Ascending aorta (tissue), 2 donors: ENCODE data around the gene KIF26B. TPM values are rescaled to one million over a fixed set of nuclear protein-coding genes. Genes with fewer than 3 reads are reported as not detected.

Experiments used
- DNase-seq, 2 donors: peaks; one replicate each; pipeline ENCODE4 v3.0.0-alpha.2; 2019; ENCODE audit warnings: low spot score in 2 of 2
- H3K27ac ChIP-seq, 2 donors: fragments of 200-600 bp; sonication (generic); one replicate each; pipeline ENCODE4 v1.5.1; 2016 to 2017; ENCODE audit warnings: mild to moderate bottlenecking in 1 of 2
- H3K27me3 ChIP-seq: fragments of 200-600 bp; sonication (generic); one replicate; pipeline ENCODE4 v1.5.1; 2017
- H3K36me3 ChIP-seq, 2 donors: fragments of 200-600 bp; sonication (generic); one replicate each; pipeline ENCODE4 v1.5.1; 2016
- H3K4me1 ChIP-seq, 2 donors: fragments of 200-600 bp; sonication (generic); one replicate each; pipeline ENCODE4 v1.5.1; 2016 to 2017; ENCODE audit warnings: mild to moderate bottlenecking in 1 of 2
- H3K4me3 ChIP-seq, 2 donors: fragments of 200-600 bp; sonication (generic); one replicate each; pipeline ENCODE4 v1.5.1; 2016 to 2017; ENCODE audit warnings: mild to moderate bottlenecking in 1 of 2
- H3K9me3 ChIP-seq, 2 donors: fragments of 200-600 bp; sonication (generic); one replicate each; pipeline ENCODE4 v1.5.1; 2016
- intact Hi-C: fragments of 100-400 bp; cut with DNase I; formaldehyde crosslinking; loops from one replicate; pipeline ENCODE4 v1.15.1; 2023
- total RNA-seq: library from RNA; depleted of rRNA; stranded (reverse); fragments of >200 nt; gene quantifications from one replicate; pipeline ENCODE4 v1.1.0, GENCODE V29; 2016
- TF ChIP-seq, protein P1 (sequence below), 3 experiments: fragments of 200-600 bp in 2 of 3; fragments of 450-650 bp in 1 of 3; sonication (generic) in 2 of 3; IDR thresholded peaks; one replicate each; pipeline ENCODE4 v1.5.1; 2016 to 2019; ENCODE audit warnings: antibody characterized with exemption in 3 of 3, mild to moderate bottlenecking in 1 of 3, moderate library complexity in 1 of 3

KIF26B gene
- total RNA-seq, 1 donor from 2014 or later = not detected

DNA sequence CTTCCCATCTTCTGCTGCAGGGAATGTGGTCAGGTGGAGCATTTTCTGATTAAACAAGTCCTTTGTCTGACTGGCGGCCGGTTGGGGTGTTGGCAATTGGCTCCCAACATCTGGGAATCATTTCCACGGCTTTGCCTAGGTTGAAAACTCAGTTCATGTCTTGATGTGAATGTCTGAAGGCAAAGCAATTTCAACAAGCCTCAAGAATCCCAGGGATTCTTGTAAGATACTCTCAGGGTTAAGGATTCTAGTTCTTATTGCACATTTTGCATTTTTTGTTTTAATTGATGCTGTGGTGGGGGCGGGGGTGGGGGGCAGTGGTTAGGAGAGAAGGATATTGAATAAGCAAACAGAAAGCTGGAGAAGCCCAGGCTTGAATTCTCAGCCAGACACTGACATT lies 273.9 kb downstream of the KIF26B start:
- Histone ChIP-seq H3K27me3 (no peaks in the 10 kb centered on the region), H3K27ac (no peak overlapping the region), H3K4me3 (no peak overlapping the region), H3K36me3 (no peaks in the 10 kb centered on the region), H3K4me1 (no peaks in the 10 kb centered on the region), H3K9me3 (no peaks in the 10 kb centered on the region)
- TF ChIP-seq, protein P1, sequence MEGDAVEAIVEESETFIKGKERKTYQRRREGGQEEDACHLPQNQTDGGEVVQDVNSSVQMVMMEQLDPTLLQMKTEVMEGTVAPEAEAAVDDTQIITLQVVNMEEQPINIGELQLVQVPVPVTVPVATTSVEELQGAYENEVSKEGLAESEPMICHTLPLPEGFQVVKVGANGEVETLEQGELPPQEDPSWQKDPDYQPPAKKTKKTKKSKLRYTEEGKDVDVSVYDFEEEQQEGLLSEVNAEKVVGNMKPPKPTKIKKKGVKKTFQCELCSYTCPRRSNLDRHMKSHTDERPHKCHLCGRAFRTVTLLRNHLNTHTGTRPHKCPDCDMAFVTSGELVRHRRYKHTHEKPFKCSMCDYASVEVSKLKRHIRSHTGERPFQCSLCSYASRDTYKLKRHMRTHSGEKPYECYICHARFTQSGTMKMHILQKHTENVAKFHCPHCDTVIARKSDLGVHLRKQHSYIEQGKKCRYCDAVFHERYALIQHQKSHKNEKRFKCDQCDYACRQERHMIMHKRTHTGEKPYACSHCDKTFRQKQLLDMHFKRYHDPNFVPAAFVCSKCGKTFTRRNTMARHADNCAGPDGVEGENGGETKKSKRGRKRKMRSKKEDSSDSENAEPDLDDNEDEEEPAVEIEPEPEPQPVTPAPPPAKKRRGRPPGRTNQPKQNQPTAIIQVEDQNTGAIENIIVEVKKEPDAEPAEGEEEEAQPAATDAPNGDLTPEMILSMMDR (IDR thresholded peaks at IDR 0.05) = no peak
- no peak for DNase-seq
- intact Hi-C loops = no loop called here

DNA sequence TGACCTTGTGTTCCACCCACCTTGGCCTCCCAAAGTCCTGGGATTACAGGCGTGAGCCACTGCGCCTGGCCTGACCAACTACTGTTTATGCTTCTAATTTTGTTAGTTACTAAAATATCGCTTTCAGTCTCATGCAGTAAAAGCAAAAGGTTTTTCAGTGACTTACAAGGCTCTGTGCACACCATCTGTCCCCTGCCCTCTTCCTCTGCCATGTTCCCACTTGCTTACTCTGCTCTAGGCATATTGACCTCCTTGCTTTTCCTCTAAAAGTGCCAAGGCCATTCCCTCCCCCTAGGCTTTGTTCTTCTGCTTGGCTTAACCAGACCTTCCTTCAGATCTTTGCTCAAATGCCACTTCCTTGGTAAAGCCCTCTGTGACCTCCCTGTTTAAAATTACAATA lies 276.9 kb downstream of the KIF26B start:
- H3K27ac ChIP-seq = no peak overlapping the region
- H3K27me3 ChIP-seq = no peaks in the 10 kb centered on the region
- intact Hi-C loops = no loop called here
- no peaks in the 10 kb centered on the region for H3K4me1 ChIP-seq
- TF ChIP-seq, protein P1 (IDR thresholded peaks at IDR 0.05) = no peak
- no peaks in the 10 kb centered on the region for H3K36me3 ChIP-seq
- H3K4me3 ChIP-seq = no peak overlapping the region
- DNase-seq = no peak
- H3K9me3 ChIP-seq = no peaks in the 10 kb centered on the region

DNA sequence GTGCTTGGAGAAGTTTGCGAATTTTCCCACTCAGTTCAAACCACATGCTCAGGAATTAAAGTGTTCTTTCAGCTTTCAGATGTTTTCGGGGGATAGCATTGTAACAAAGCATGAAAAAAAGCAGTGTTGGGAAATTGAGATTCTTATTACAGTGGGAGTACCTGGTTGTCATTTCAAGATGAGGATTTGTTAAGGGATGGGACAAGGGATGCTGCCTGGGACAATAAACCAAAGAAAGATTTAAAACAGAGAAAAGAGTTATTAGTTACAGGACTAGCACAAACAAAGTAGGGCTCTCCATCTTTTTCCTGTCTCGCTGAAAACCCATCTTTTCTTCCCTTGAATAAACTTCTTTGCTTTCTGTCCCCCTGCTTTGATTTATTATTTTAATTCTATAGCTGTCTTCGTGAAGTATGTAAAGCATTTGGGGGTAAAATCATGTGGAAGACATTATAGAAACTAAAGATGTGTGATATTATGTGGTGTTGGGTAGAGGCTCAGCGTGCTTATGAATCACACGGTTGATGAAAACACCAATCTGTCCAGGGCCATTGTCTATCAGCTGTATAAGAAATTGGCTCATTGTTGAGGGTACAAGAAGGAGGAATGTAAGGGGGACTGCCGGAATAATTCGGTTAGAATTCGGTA lies 277.6 kb downstream of the KIF26B start:
- no peak overlapping the region for H3K4me3 ChIP-seq
- DNase-seq = no peak
- no peak overlapping the region for H3K27ac ChIP-seq
- H3K4me1 ChIP-seq = no peaks in the 10 kb centered on the region
- no peaks in the 10 kb centered on the region for H3K36me3 ChIP-seq
- intact Hi-C loops = no loop called here
- no peaks in the 10 kb centered on the region for H3K27me3 ChIP-seq
- H3K9me3 ChIP-seq = no peaks in the 10 kb centered on the region
- TF ChIP-seq, protein P1 (IDR thresholded peaks at IDR 0.05) = no peak

DNA sequence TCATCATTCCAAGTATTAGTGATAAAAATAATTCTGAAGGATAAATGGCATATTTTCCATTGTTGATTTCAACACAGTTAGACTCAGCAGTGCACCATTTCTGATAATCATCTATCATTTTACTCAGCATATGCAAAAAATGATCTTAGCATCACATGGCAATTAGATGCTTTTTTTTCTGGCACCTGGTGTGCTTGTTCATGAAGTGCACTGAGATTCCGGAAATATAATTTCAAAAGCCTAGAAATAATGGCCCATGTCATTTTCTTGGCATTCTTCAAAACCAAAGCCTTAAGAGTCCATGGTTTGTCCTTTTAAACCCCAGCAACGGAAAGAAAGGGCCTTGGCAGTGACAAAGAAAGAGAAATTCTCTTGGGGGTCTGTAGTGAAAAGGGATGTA lies 278.8 kb downstream of the KIF26B start:
- H3K36me3 ChIP-seq = no peaks in the 10 kb centered on the region
- no peaks in the 10 kb centered on the region for H3K4me1 ChIP-seq
- H3K4me3 ChIP-seq = no peak overlapping the region
- H3K27ac ChIP-seq = no peak overlapping the region
- DNase-seq = no peak
- no peaks in the 10 kb centered on the region for H3K27me3 ChIP-seq
- H3K9me3 ChIP-seq = no peaks in the 10 kb centered on the region
- intact Hi-C loops = no loop called here
- TF ChIP-seq, protein P1 (IDR thresholded peaks at IDR 0.05) = no peak

DNA sequence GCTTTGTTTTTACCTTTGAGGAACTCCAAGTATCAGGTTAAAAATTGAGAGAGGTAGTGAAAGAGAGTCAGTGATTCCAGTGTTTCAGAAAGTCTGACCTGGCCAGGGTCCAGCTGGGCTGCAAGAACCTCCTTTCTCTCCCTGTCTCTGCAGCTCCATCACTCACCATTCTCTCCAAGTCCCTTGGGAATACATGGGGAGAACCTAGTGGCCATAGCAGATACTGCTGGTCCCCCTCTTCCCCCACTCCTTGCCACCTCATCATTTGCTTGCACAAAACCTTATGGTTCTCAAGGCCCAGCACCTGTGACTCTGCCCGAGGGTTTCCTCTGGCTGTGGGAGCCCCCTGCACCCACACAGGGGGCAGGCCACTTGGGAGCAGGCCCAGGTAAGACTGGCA lies 279.5 kb downstream of the KIF26B start:
- intact Hi-C loops = no loop called here
- Histone ChIP-seq H3K9me3 (no peaks in the 10 kb centered on the region), H3K4me3 (no peak overlapping the region), H3K27ac (no peak overlapping the region), H3K36me3 (no peaks in the 10 kb centered on the region), H3K27me3 (no peaks in the 10 kb centered on the region), H3K4me1 (no peaks in the 10 kb centered on the region)
- TF ChIP-seq, protein P1 (IDR thresholded peaks at IDR 0.05) = no peak
- DNase-seq = no peak

DNA sequence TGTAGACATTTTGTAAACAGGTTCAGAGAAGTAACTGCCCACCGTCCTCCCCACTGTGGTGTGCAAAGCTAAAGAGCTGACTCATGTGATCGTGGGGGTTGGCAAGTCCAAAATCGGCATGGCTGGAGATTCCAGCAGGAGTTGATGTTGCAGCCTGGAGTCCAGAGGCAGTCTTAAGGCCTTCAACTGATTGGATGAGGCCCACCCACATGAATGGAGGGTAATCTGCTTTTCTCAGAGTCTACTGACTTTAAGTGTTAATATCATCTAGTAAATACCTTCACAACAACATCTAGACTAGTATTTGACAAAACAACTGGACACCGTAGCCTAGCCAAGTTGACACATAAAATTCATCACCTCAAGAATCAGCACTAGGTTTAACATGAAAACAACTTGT lies 281.6 kb downstream of the KIF26B start:
- no peak for DNase-seq
- intact Hi-C loops = no loop called here
- H3K27ac ChIP-seq = no peak overlapping the region
- H3K36me3 ChIP-seq = no peaks in the 10 kb centered on the region
- H3K4me3 ChIP-seq = no peak overlapping the region
- no peaks in the 10 kb centered on the region for H3K27me3 ChIP-seq
- no peaks in the 10 kb centered on the region for H3K9me3 ChIP-seq
- TF ChIP-seq, protein P1 (IDR thresholded peaks at IDR 0.05) = no peak
- H3K4me1 ChIP-seq = no peaks in the 10 kb centered on the region
